ENCODE results near the gene HLA-DQB1. TPM values are rescaled to one million over a fixed set of nuclear protein-coding genes. Genes with fewer than 3 reads are reported as not detected.

Gene HLA-DQB1
- total RNA-seq, 1 experiment from 2014 or later, result 2.1 TPM

DNA sequence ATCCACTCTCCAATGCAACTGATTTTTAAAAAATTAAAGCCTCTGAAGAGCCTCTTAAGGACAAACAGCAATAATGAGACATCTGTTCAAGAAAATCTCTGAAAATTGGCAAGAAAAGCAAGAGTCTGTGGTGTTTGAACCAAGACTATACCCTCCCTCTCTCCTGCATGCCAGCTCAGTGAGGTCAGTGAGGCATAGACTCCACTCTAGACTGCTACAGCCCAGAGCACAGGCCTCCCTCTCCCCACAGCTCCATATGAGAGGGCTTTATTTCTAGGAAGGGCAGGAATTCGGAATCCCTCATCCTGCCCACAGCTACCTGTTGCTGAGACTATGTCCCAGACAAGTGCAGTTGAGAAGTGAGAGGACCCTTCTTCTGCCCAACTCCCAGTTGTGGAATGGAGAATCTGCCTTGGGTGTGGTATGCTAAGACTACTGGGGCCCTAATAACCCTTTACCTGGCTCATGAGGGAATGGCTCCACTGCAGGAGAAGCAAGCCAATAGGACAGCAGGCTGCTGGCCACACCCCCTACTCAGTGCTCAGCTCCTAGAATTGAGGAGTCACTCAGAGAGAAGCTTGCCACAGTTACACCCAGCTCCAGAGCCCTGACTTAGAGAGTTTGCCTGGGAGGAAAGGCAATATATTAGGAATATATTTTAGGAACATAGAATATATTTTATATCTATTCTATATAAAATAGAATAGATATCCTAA lies 51.9 kb downstream of the HLA-DQB1 start:
- H2AFZ ChIP-seq (ENCODE audit: low read depth, low read length, poor library complexity, severe bottlenecking), result no peak overlapping the region
- H3K4me1 ChIP-seq (ENCODE audit: control insufficient read depth in 1 of 2, insufficient read depth in 2 of 2, low read length in 2 of 2), result peaks cover 0 to 8% of the 10 kb centered on the region in 2 experiments; a peak in 3 of 4 replicates
- no TSS peak for BruUV-seq (replicated peaks)
- H3K36me3 ChIP-seq (ENCODE audit: control insufficient read depth in 1 of 2, insufficient read depth in 2 of 2, low read length in 2 of 2), result no peaks in the 10 kb centered on the region
- H3K9me3 ChIP-seq (ENCODE audit: control insufficient read depth in 1 of 2, insufficient read depth in 1 of 2, low read depth in 1 of 2, low read length in 2 of 2), result no peaks in the 10 kb centered on the region
- H3K9ac ChIP-seq (ENCODE audit: low read length), result no peak overlapping the region
- ATAC-seq (no peak), DNase-seq (ENCODE audit: low read depth, low spot score) (no peak)
- RAD21 ChIA-PET (ENCODE audit: low non-redundant PET in 1 of 2, low total read pairs in 2 of 2, uncharacterized antibody in 2 of 2, unreplicated experiment in 2 of 2), result no interaction called here
- intact Hi-C loops (cut with micrococcal nuclease), result no loop called here
- H3K27ac ChIP-seq (ENCODE audit: low read depth, low read length), result no peak overlapping the region
- CTCF ChIA-PET, result no interaction called here
- no peak overlapping the region for H3K4me2 ChIP-seq (ENCODE audit: low read length)
- H3K27me3 ChIP-seq (ENCODE audit: insufficient read depth, low read length), result no peaks in the 10 kb centered on the region
- no peaks in the 10 kb centered on the region for H3K79me2 ChIP-seq (ENCODE audit: insufficient read depth, low read length)
- POLR2A ChIA-PET, result no interaction called here
- no peak overlapping the region for H3K4me3 ChIP-seq (replicated peaks in 1 of 2; ENCODE audit: low read depth in 1 of 2, low read length in 2 of 2)
- H3K9me2 ChIP-seq (ENCODE audit: insufficient read depth), result no peaks in the 10 kb centered on the region
- no peak for TF ChIP-seq ELF1 (IDR thresholded peaks at IDR 0.05; ENCODE audit: borderline replicate concordance, low read depth)
- no peak for TF ChIP-seq SIN3A (IDR thresholded peaks at IDR 0.05; ENCODE audit: low read depth)
- no peak for TF ChIP-seq CEBPB (IDR thresholded peaks at IDR 0.05; ENCODE audit: low read depth)
- no peak for TF ChIP-seq POLR2AphosphoS5 (IDR thresholded peaks at IDR 0.05; ENCODE audit: low read depth, low read length)
- TF ChIP-seq, protein P1, sequence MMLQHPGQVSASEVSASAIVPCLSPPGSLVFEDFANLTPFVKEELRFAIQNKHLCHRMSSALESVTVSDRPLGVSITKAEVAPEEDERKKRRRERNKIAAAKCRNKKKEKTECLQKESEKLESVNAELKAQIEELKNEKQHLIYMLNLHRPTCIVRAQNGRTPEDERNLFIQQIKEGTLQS (IDR thresholded peaks at IDR 0.05), result no peak
- no peak for TF ChIP-seq ZFX (IDR thresholded peaks at IDR 0.05)
- TF ChIP-seq, protein P2, sequence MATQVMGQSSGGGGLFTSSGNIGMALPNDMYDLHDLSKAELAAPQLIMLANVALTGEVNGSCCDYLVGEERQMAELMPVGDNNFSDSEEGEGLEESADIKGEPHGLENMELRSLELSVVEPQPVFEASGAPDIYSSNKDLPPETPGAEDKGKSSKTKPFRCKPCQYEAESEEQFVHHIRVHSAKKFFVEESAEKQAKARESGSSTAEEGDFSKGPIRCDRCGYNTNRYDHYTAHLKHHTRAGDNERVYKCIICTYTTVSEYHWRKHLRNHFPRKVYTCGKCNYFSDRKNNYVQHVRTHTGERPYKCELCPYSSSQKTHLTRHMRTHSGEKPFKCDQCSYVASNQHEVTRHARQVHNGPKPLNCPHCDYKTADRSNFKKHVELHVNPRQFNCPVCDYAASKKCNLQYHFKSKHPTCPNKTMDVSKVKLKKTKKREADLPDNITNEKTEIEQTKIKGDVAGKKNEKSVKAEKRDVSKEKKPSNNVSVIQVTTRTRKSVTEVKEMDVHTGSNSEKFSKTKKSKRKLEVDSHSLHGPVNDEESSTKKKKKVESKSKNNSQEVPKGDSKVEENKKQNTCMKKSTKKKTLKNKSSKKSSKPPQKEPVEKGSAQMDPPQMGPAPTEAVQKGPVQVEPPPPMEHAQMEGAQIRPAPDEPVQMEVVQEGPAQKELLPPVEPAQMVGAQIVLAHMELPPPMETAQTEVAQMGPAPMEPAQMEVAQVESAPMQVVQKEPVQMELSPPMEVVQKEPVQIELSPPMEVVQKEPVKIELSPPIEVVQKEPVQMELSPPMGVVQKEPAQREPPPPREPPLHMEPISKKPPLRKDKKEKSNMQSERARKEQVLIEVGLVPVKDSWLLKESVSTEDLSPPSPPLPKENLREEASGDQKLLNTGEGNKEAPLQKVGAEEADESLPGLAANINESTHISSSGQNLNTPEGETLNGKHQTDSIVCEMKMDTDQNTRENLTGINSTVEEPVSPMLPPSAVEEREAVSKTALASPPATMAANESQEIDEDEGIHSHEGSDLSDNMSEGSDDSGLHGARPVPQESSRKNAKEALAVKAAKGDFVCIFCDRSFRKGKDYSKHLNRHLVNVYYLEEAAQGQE (IDR thresholded peaks at IDR 0.05; ENCODE audit: low read depth), result no peak
- no peak for TF ChIP-seq CBX3 (IDR thresholded peaks at IDR 0.05; ENCODE audit: low read depth)
- no peak for TF ChIP-seq EZH2phosphoT487 (IDR thresholded peaks at IDR 0.05; ENCODE audit: borderline replicate concordance)
- TF ChIP-seq, protein P3, sequence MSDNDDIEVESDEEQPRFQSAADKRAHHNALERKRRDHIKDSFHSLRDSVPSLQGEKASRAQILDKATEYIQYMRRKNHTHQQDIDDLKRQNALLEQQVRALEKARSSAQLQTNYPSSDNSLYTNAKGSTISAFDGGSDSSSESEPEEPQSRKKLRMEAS (IDR thresholded peaks at IDR 0.05), result no peak
- no peak for TF ChIP-seq POLR2A (IDR thresholded peaks at IDR 0.05; ENCODE audit: borderline replicate concordance, extremely low read depth, insufficient read depth, insufficient read length)
- no peak for TF ChIP-seq SRF (IDR thresholded peaks at IDR 0.05; ENCODE audit: low read depth)
- no peak for TF ChIP-seq SP1 (IDR thresholded peaks at IDR 0.05; ENCODE audit: low read depth)
- no peak for TF ChIP-seq ZNF274 (IDR thresholded peaks at IDR 0.05; ENCODE audit: low read depth, low read length)
- TF ChIP-seq TCF7L2 (IDR thresholded peaks at IDR 0.05; ENCODE audit: borderline replicate concordance, extremely low read depth, insufficient read depth, insufficient read length), result no peak
- TF ChIP-seq EGR1 (IDR thresholded peaks at IDR 0.05; ENCODE audit: low read depth), result no peak
- H4K20me1 ChIP-seq (ENCODE audit: insufficient read depth), result no peaks in the 10 kb centered on the region

Data from HCT116 (cell line).